GM19351 (cell line): Measurements from ENCODE around the gene KCNIP3.
A peak's percentile ranks its signal among the peaks of the same experiment; 100 is the strongest.

Experiments used
- ATAC-seq: cut with Tn5 transposase; IDR thresholded peaks from one replicate; pipeline ENCODE4 v1.9.1; 2021; ENCODE audit warnings: mild to moderate bottlenecking, moderate library complexity; ENCODE audit not compliant: unreplicated experiment

KCNIP3 gene

DNA sequence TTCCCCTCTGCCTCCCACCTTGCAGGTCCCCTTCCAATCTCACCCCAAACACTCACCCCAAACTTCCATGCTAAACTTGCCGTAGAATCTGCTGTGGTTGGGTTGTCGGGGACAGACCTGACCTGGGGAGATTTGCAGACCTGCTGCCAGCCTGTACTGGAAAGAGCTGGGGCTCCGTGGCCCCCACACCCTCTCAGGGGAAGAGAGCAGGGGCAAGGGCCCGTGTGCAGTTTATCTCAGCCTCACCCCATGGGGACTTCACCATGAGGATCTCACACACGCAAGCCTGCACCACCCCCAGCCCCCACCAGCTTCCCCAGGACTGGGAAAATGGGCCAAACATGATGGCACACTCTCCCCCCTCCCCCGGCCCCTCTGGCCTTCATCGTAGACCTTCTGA is 30.7 kb downstream of the KCNIP3 start:
- no peak for ATAC-seq

DNA sequence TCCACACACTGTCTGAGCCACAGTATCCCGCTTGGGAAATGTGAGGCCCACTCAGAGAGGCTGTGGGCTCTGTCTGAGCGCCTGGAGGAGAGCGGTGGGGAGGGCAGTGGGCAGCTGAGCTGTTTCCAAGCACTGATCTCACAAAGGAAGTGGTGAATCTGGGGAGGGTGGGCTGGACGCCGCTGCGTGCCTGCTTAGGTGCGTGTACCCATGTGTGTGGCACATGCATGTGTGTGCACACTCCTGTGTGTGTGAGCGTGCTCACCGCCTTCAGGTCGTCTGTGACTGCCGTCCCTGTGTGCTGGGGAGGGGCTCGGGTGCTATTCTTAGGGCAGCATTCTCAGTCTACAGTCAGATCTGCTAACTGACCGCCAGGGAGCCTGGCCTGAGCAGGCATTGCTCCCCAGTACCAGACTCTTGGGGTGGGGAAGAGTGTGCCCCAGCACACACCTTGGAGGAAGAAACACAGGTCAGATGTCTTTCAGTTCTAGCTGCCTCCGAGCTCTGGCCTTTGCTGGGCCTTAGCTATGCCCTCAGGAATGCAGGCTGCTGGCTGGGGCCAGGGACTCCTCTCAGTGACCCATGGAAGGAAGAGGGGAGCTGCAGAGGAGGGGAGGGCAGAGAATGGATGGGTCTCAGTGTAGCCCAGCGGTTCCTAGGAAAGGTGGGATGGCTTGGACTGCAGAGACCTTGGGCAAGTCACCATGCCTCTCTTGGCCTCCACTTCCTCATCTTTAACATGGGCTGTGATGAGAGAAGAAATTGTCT is 31.4 kb downstream of the KCNIP3 start:
- ATAC-seq, result no peak

DNA sequence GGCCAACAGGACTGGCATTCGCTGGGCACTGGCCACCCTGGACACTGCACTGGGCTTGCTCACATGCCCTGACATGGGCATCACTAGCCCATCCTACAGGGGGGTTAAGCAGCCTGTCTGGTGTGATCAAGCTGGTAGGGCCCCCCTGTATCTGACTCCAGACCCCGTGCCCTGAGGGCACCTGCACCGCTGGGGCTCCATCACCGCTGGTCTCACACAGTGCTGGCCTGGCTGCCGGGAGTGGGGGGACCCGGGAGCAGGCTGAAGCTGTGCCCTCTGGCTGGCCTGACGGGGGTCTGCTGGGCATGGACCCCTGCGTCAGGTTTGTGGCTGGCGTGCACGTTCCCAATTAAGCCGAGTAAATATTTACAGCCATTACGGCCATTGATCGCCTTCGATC is 32.3 kb downstream of the KCNIP3 start:
- no peak for ATAC-seq

DNA sequence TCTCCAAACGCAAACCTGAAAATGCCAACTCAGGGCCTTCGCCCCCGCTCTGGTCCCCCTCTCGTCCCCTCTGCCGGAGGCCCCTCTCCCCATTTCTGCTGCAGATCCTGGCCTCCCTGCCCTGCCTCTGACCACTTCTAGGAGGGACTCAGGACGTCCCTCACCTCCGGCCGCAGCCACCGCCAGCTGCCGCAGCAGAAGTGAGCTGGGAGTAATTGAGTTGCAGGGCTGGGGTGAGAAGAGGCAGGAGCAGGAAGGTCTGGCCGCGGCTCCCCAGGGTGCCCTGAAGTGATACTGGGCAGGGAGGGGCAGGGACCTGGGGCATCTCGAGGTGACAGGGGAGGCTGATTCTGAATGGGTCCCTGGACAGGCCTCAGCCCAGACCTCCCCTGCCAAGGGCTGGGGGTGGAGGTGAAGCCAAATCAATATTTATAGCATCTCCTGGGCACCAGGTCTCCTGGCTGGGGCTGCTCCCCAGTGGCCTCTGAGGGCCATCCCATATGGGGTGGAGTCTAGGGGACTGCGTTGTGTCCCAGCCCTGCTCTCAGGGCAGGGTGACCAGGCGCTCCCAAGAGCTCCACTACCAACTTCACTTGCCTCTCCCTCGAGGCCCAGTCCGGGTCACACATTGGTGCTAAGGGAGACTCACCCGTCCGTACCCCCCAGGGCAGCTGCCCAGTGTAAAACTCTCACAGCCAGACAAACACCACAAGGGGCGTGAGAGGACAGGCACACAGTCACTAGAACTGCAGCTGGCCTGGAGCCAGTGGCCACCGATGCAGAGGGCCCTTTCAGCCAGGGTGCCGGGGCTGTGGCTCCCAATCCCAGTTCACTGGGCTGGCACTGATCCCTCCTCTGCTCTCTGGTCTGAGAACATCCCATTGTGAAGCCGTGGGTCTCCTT is 33.0 kb downstream of the KCNIP3 start:
- no peak for ATAC-seq

DNA sequence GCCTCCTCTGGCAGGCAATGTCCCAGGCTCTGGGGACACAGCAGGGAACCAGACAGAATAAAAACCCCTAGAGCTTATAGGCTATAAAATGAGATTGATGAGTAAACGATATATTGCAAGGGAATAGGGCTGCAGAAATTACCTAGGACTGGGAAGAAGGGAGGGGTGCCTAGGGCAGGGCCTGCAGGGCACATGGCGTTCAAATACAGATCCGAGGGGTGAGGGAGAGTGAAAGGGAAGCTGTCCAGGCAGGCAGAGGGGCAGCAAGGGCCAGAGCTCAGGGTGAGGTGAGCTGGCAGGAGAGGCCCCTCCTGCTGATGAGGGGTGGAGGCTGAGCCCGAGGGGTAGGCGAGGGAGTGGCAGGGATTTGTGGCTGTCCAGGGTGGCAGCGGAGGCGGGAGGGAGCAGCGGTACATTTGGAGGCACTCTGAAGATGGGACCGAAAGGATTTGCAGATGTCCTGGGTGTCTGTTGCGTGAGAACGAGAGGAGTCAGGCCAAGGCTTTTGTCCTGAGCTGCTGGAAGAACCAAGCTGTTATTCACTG is 33.7 kb downstream of the KCNIP3 start:
- ATAC-seq, result no peak

DNA sequence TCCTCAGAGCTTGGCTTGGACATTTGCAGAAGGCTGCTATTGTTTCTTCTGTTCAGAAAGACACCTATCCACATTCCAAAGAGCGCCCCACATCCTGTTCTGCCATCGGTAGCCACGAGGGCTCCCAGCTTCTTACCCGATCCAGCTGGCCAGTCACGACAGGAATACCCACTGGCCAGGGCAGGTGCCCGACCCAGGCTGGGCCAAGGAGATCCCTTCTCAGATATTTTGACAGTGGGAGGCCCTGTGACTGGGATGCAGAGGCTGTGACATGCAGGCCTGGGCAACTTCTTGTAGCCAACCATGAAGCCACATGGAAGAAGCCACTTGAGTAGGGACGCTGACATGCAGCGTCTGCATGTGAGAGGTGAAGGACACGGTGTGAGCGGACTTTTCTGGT is 34.5 kb downstream of the KCNIP3 start:
- no peak for ATAC-seq

DNA sequence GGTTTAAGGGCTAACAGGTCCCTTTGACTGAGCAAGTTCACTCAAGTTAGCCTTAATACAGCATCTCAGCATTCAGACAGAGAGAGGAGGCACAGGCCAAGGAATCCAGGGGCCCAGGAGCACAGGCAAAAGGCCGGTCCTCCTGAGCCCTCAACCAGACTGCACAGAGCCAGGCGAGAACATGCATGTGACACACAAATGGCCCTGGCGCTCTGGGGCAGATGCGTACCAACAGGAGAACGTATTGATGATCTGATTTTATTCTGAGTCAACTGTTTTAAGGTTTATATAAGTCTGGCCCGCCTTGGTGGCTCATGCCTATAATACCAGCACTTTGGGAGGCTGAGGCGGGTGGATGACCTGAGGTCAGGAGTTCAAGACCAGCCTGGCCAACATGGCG is 34.9 kb downstream of the KCNIP3 start:
- no peak for ATAC-seq

DNA sequence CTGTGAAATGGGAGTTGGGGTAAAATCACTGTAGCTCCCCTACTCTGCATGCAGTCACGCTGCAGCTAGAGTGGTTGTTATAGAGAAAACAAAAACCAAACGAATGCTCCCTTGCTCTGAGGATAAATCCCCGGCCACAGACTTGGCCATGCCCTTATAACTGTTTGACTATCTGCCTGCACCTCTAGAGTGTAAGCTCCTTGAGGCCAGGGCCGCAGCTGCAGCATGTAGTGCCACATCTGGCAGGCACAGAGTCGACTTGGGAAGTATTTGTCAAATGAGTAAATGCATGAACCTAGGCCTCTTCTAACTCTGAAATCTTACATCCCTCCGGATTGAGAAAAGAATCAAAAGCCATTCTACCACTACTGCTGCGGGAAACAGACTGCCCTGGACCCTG is 35.9 kb downstream of the KCNIP3 start:
- no peak for ATAC-seq

DNA sequence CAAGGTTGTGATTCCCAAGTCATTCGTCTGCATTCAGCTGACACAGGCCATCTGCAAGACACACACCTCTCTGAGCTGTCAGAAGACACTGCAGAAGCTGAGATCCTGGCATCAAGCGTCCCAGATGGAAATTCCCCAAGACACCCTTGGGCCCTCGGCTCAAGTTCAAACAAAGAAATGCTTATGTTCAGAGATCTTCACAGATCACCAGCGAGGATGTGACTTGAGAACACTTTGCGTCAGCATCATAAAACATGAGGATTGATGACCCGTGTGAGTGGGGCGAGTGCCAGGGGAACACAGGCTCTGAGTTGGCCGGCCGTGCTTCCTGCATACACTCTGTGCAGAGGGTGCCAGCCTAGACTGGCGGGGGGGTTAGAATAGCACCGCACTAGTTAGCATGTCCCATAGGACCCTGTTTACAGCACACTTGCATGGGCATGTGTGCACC is 36.8 kb downstream of the KCNIP3 start:
- ATAC-seq, result no peak

DNA sequence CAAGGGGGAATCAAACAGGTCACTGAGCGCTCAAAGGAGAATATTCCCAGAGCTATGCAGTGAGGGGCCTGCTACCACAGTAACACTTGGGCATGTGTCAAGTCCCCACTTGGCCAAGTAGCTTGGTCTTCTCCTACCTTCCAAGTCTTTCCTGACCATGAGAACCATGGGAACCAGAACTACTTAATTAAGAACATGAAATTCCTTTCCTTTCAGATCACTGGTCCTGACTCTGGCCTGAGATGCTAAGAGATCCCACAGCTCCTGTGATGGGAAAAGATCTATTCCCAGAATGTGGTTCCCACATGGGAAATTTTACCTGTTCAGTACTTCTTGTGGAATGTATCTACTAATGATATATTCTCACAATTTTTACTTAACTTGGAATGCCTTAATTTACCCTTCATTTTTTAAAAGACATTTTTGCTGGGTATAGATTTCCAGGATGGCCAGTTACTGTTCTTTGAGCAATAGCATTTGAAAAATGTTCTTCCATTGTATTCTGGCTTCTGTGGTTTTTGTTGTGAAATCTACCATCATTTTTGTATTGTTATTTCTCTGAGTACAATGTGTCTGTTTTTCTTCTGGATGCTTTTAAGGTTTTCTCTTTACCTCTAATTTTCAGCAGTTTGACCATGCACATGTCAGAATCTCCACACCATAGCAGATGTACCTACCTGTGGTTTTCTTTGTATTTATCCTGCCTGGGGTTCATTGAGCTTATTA is 37.9 kb downstream of the KCNIP3 start:
- ATAC-seq, result no peak

DNA sequence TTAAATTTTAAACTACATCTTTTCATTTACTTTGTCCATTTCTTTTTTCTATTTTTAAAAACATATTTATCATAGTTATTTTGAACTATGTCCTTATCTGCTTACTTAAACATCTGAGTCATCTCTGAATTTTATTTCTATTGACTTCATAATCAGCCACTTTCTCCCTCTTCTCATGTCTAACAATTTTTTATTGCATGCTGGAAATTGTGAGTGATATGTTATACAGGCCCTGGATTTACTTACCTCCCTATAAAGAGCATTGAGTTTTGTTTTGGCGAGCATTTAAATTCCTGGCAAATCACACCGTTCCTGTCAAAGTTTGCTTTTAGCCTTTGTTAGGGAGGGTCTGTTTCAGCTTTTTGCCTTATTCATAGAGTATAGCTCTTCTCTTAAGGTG is 39.3 kb downstream of the KCNIP3 start:
- no peak for ATAC-seq

DNA sequence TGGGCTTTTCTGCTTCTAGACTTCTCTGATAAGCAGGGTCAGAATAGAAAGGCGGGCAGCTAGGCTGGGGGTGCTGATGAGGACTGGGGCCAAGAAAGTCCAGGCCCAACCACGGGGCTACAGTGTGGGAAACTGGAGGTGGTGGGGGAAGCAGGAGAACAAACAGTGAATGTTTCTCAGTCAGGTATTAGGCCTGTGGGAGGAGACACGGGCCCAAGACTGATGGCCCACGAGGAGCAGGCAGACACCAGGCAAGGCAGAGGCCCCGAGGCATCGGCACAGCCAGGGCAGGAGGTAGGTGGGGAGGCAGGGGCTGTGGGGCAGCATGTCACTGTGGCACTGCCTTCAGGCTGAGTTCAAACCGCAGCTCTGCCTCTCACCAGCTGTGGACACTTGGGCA is 40.7 kb downstream of the KCNIP3 start:
- ATAC-seq, result no peak

DNA sequence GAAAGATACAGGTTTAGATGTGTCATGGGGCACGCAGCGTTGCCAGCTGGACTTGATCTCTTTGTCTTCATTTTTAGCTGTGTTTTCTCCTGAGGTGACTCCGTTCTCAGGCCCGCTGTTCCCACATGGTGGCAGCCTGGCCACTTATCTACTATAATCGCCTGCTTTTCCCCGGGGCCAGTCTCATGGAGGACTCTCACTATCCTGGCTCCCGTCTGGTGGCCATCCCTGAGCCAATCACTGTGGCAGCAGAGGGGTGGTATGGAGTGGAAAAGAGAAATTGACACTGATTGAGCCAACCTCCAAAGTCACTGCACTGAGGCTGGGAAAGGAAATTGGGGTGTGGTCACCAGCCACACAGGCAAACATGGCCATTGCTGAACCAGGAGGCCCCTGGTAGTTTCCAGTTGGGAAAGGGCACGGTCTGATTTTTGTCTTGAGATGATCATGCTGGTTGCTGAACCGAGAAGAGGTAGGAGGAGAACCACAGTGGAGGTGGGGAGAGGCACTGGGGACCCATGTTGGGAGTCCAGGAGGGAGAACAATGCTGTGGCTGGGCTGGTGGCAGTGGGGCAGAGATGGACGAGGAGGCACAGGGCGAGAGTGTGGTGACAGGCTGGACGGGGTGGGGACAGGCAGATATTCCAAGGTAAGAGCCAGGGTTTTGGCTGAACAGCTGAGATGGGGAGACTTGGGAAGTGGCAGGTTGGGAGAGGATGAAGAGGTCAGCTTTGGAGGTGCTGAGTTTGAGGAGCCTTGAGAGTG is 45.6 kb downstream of the KCNIP3 start:
- no peak for ATAC-seq

DNA sequence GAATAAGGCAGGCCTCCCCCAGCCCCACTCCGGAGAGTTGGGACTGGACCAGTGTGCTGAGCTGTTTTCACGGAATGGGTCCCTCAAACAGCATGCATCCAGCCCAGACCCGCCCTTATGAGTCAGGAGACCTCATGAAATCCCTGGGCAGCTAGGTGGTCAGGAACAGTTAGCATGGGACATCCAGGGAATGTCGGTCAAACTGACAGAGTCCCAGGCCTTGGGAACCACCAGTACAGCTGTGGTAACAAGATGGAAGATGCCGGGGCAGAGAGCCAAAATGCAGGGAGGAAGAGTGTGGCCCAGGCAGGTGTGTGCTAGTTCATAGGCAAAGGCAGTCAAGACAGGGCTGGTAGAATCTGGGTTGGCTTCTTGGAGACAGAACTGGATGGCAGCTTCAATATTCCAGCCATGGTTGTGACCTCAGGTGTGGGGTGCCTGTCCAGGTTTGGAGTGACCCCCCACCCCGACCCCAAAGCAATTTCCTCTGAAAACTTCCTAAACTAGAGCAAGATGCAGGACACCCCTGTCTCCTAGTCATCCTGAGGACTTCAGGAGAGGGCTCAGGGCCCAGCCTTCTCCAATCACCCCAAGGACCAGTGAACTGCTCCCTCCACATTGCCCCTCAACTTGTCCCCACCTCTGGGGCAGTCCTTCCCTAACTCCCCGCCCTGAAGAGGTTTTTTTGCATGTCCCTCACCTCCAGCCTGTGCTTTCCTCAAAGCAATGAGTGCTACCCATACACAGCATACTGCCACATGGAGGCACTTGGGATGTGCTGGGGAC is 46.5 kb downstream of the KCNIP3 start:
- ATAC-seq, result no peak

DNA sequence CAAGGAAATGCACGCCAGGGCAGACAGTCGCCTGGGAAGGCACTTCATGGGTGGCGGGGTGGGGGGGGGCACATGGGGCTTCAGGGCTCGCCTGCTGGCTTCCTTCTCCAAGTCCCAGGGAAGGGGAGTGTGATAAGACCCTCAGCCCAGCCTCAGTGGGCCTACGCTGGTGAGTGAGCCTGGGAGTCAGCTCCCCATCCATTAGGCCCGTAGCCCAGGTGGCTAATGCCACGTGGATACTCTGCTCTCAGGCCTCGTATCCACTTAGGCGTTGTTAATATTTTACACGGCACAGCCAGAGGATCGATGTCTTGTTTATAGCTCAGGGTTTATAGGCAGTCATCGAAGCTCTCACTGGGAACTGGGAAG is 47.1 kb downstream of the KCNIP3 start:
- ATAC-seq, result no peak

DNA sequence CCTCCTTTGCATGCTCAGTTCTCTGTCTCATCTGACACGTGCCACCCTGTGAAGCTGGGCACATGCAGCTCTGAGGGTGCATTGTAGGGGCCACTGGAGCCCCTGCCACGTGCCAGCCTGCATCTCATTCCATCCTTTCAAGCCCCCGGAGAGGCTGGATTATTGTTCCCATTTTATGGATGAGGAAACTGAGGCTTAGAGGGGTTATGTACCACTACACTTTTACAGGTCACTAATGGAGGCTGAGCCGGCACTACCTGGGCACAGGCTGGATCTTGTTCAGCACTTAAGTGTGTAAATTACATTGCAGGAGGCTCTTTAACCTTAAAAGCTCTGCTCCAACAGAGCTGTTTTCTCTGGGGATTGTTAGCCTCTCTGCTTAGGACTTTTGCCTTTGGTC is 47.5 kb downstream of the KCNIP3 start:
- no peak for ATAC-seq

DNA sequence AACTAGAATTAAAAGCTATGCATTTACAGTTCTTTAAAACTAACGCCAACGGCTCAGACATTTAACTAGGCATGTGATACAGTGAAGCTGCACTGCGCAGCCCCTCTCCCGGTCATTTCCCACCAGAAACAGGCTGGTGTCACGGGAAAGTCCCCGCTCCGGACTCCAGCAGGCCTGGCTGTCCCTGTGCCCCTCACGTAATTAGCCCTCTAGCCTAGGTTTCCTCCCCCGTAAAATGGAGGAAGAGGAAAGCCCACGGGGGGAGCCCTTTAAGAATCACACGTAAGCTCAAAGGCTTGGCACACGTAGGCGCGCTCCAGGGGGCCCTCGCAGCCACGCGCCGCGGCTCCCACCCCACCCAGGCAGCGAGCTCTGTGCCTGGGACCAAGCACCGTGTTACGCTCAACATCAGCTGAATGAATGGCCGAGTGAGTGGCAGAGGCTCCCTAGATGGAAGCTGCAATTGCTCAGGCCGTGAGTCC is 48.0 kb downstream of the KCNIP3 start:
- peak; percentile 16 for ATAC-seq

DNA sequence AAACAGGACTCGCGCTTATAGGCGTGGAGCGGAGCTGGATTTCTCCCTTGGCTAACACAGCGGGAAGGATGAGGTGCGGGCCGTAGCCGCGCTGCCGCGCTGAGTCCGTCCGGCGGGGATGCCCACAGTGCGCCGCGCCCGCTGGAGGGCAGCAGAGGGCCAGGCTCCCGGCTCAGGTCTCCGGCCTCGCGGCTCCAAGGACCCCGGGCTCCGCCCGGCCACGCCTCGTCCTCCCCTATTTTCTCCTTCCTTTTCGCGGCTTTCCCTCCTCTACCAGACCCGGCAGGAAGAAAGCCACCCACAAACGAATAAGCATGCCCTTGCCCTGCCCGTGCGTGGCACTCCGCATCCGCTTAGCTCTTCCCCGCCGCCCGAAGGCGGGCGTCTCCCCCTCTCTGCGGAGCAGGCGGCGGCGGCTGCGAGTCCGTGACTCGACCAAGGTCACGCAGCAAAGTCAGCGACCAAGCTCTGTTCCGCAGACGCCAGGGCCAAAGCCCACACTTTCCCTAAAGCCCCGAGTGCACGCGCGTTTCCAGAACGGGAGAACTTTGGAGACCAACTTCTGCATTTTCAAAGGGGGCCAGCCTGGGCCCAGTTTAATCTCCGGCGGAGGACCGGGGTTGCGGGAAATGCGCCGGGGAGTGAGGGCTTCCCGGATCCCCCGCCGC is 48.5 kb downstream of the KCNIP3 start:
- peak; percentile 87 for ATAC-seq

DNA sequence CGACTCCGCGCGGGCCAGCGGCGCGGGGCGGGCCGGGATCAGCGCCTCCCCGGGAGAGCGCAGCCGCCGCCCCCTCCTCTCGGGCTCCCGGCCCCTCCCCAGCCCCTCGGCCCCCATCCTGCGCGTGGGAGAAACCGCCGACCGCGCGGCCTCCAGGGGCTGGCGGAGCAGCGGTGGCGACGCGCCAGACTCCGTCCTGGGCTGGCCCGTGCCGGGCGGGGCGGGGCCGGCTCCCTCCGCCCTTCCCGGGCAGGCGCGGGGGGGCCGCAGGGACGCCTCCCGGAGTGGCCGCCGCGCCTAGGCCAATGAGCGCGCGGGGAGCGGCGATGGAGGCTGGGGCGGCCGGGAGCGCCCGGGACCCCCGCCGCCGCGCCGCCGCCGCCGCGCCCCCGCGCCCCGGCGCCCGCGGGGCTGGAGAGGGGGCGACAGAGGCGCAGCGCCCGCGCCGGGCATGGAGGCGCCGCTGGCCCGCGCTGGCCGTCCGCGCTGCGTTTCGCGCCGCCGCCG is 49.1 kb downstream of the KCNIP3 start:
- no peak for ATAC-seq
